Loucy (cell line): ENCODE measurements around the gene ETNK1.

Experiments used
- H2AFZ ChIP-seq: fragments of 200-600 bp; sonication (generic); 2 replicates; pipeline ENCODE4 v1.6.0; 2016; ENCODE audit warnings: antibody characterized with exemption, mild to moderate bottlenecking, low read length, moderate library complexity
- H3F3A ChIP-seq: fragments of 200-600 bp; 2 replicates; pipeline ENCODE4 v1.6.0; 2016; ENCODE audit warnings: antibody characterized with exemption, low read depth, mild to moderate bottlenecking
- H3K27me3 ChIP-seq: fragments of 200-600 bp; sonication (generic); 2 replicates; pipeline ENCODE4 v1.6.1; 2014; ENCODE audit warnings: low read length, mild to moderate bottlenecking; ENCODE audit not compliant: insufficient read depth, poor library complexity, severe bottlenecking
- H3K36me3 ChIP-seq: fragments of 200-600 bp; sonication (generic); 2 replicates; pipeline ENCODE4 v1.6.1; 2016; ENCODE audit warnings: low read length; ENCODE audit not compliant: insufficient read depth
- H3K4me1 ChIP-seq: fragments of 200-600 bp; sonication (generic); 2 replicates; pipeline ENCODE4 v1.5.1; 2014; ENCODE audit warnings: low read length, mild to moderate bottlenecking; ENCODE audit not compliant: insufficient read depth, poor library complexity, severe bottlenecking
- H3K4me2 ChIP-seq: fragments of 200-600 bp; sonication (generic); 2 replicates; pipeline ENCODE4 v1.6.0; 2014; ENCODE audit warnings: antibody characterized with exemption, low read length, low read depth, mild to moderate bottlenecking; ENCODE audit not compliant: poor library complexity, severe bottlenecking
- H3K4me3 ChIP-seq: fragments of 200-600 bp; sonication (generic); 2 replicates; pipeline ENCODE4 v1.5.1; 2014; ENCODE audit warnings: low read length, mild to moderate bottlenecking, mixed read lengths; ENCODE audit not compliant: poor library complexity, severe bottlenecking
- H3K79me2 ChIP-seq: fragments of 200-600 bp; sonication (generic); 2 replicates; pipeline ENCODE4 v1.6.1; 2014; ENCODE audit warnings: low read length; ENCODE audit not compliant: insufficient read depth
- H3K9ac ChIP-seq: fragments of 200-600 bp; sonication (generic); 2 replicates; pipeline ENCODE4 v1.6.0; 2014; ENCODE audit warnings: mild to moderate bottlenecking, low read depth, low read length, moderate library complexity; ENCODE audit not compliant: poor library complexity, severe bottlenecking
- H3K9me2 ChIP-seq: fragments of 200-600 bp; sonication (generic); replicated peaks from 2 replicates; pipeline ENCODE4 v1.6.1; 2016; ENCODE audit warnings: low read depth, low read length, mixed read lengths
- H3K9me3 ChIP-seq: fragments of 200-600 bp; sonication (generic); 2 replicates; pipeline ENCODE4 v1.6.1; 2014; ENCODE audit warnings: mild to moderate bottlenecking, antibody characterized with exemption, low read length, low read depth; ENCODE audit not compliant: insufficient read depth
- H4K20me1 ChIP-seq: fragments of 200-600 bp; sonication (generic); 2 replicates; pipeline ENCODE4 v1.6.0; 2014; ENCODE audit warnings: antibody characterized with exemption, low read length, mild to moderate bottlenecking; ENCODE audit not compliant: insufficient read depth, poor library complexity, severe bottlenecking
- CTCF ChIP-seq: fragments of 200-600 bp; sonication (generic); conservative IDR thresholded peaks from 2 replicates; pipeline ENCODE4 v1.5.1; 2014; ENCODE audit warnings: mild to moderate bottlenecking, antibody characterized with exemption, low read length
- EZH2phosphoT487 ChIP-seq: fragments of 200-600 bp; IDR thresholded peaks from 2 replicates; pipeline ENCODE4 v1.6.1; 2018; ENCODE audit warnings: antibody characterized with exemption, mild to moderate bottlenecking, moderate library complexity, borderline replicate concordance

Gene ETNK1

GRCh38 chr12:22683131-22683530 is 58.2 kb downstream of the ETNK1 start:
- TF ChIP-seq EZH2phosphoT487 (no peak), CTCF (no peak)
- Histone ChIP-seq H3K36me3 (peaks cover 51% of the 10 kb centered on the region; the same call in 1 of the 2 replicates), H3F3A (peaks cover 10% of the 10 kb centered on the region), H3K27me3 (no peaks in the 10 kb centered on the region), H3K4me3 (no peak overlapping the region), H3K9ac (no peak overlapping the region), H3K9me2 (no peaks in the 10 kb centered on the region), H3K9me3 (no peaks in the 10 kb centered on the region), H2AFZ (no peak overlapping the region), H3K4me1 (peaks cover 15% of the 10 kb centered on the region), H3K79me2 (no peaks in the 10 kb centered on the region), H3K4me2 (no peak overlapping the region), H4K20me1 (no peaks in the 10 kb centered on the region)

- Histone ChIP-seq H3K27me3 (no peaks in the 10 kb centered on the region), H2AFZ (no peak overlapping the region), H3K4me2 (no peak overlapping the region), H3K4me3 (no peak overlapping the region), H3F3A (peaks cover 13% of the 10 kb centered on the region), H4K20me1 (no peaks in the 10 kb centered on the region), H3K9me3 (no peaks in the 10 kb centered on the region), H3K9me2 (no peaks in the 10 kb centered on the region), H3K36me3 (peaks cover 38% of the 10 kb centered on the region; the same call in 1 of the 2 replicates), H3K4me1 (peaks cover 21% of the 10 kb centered on the region), H3K9ac (no peak overlapping the region), H3K79me2 (no peaks in the 10 kb centered on the region)
- TF ChIP-seq CTCF (peak; percentile 85), EZH2phosphoT487 (no peak)
Observed at GRCh38 chr12:22684140-22685118, 59.5 kb downstream of the ETNK1 start.

GRCh38 chr12:22686193-22686592 is 61.2 kb downstream of the ETNK1 start:
- Histone ChIP-seq H3K9me2 (no peaks in the 10 kb centered on the region), H3K4me2 (no peak overlapping the region), H3K9ac (no peak overlapping the region), H3K9me3 (no peaks in the 10 kb centered on the region), H3K36me3 (peaks cover 30% of the 10 kb centered on the region; the same call in 1 of the 2 replicates), H3K27me3 (no peaks in the 10 kb centered on the region), H3K4me3 (no peak overlapping the region), H3F3A (peaks cover 13% of the 10 kb centered on the region), H3K79me2 (no peaks in the 10 kb centered on the region), H3K4me1 (peaks cover 26% of the 10 kb centered on the region), H2AFZ (no peak overlapping the region), H4K20me1 (no peaks in the 10 kb centered on the region)
- no peak for TF ChIP-seq EZH2phosphoT487
- no peak for TF ChIP-seq CTCF
